Small intestine (tissue), 7 donors: ENCODE measurements around the gene NSUN2. TPM values are rescaled to one million over a fixed set of nuclear protein-coding genes. Genes with fewer than 3 reads are reported as not detected.

ENCODE experiments used
- DNase-seq, 2 donors: peaks; one replicate each; pipeline versions ENCODE4 v3.0.0 to v3.0.0-alpha.2; 2013
- FAIRE-seq: peaks from 2 replicates; lab custom pipeline; 2012; peaks lifted over from hg19 to GRCh38; lab: Jason Lieb, UNC
- H3K27ac ChIP-seq, 3 donors: one replicate each; pipeline ENCODE4 v1.5.1; 2013; ENCODE audit warnings: low read length in 2 of 3, mild to moderate bottlenecking in 2 of 3, control low read depth in 1 of 3, inconsistent platforms in 1 of 3, low read depth in 1 of 3, moderate library complexity in 1 of 3
- H3K27me3 ChIP-seq, 3 donors: one replicate each; pipeline ENCODE4 v1.6.1; 2013; ENCODE audit warnings: low read length in 3 of 3, inconsistent platforms in 1 of 3; ENCODE audit not compliant: control insufficient read depth in 3 of 3, insufficient read depth in 3 of 3
- H3K36me3 ChIP-seq, 3 donors: one replicate each; pipeline ENCODE4 v1.6.1; 2013; ENCODE audit warnings: low read length in 3 of 3, inconsistent platforms in 1 of 3, low read depth in 1 of 3, mild to moderate bottlenecking in 1 of 3, moderate library complexity in 1 of 3; ENCODE audit not compliant: control insufficient read depth in 3 of 3, insufficient read depth in 2 of 3
- H3K4me1 ChIP-seq, 3 donors: one replicate each; pipeline ENCODE4 v1.6.1; 2013; ENCODE audit warnings: low read length in 2 of 3, inconsistent platforms in 1 of 3, low read depth in 1 of 3, mild to moderate bottlenecking in 1 of 3, moderate library complexity in 1 of 3; ENCODE audit not compliant: control insufficient read depth in 3 of 3, insufficient read depth in 2 of 3
- H3K4me3 ChIP-seq, 3 donors: one replicate each; pipeline ENCODE4 v1.5.1; 2013; ENCODE audit warnings: low read length in 3 of 3, control low read depth in 1 of 3, inconsistent platforms in 1 of 3, low read depth in 1 of 3, mild to moderate bottlenecking in 1 of 3, moderate library complexity in 1 of 3
- H3K9me3 ChIP-seq, 2 donors: one replicate each; pipeline ENCODE4 v1.6.1; 2013; ENCODE audit warnings: low read depth in 1 of 2, low read length in 1 of 2; ENCODE audit not compliant: control insufficient read depth in 2 of 2, insufficient read depth in 1 of 2
- WGBS, 3 donors: extraction: QIAGEN DNeasy Blood & Tissue Kit; methylation state at CpG; one replicate each; pipeline ENCODE4 v1.1.7; 2013; 5-methylcytosine and 5-hydroxymethylcytosine counted together
- polyA plus RNA-seq, 4 donors: library from polyadenylated mRNA; stranded (reverse) in 3 of 4; unstranded in 1 of 4; fragments of 200-250 nt in 3 of 4; fragments of 120-200 nt in 1 of 4; gene quantifications; one replicate each; pipeline versions ENCODE4 v1.2.1 to v1.2.3, GENCODE V29; 2013
- donor health status: healthy with polysubstance abuse.
- donor health status: control.
- donor health status: control.
- donor health status: Bipolar disorder and iron deficiency.
- donor health status: healthy.

NSUN2 gene
- polyA plus RNA-seq, 4 donors, result 36.5 to 74.8 (median 43.8) TPM

- FAIRE-seq, result no peak
- 74 to 78% (median 77%) methylated on average over 6 of the region's 6 CpGs for WGBS, 3 donors
- DNase-seq, result no peak
- Histone ChIP-seq H3K27me3 (peaks cover 0 to 2% (median 2%) of the 10 kb centered on the region in 3 donors), H3K27ac (no peak overlapping the region), H3K9me3 (no peaks in the 10 kb centered on the region), H3K36me3 (no peaks in the 10 kb centered on the region), H3K4me3 (no peak overlapping the region), H3K4me1 (no peaks in the 10 kb centered on the region)
Measured at GRCh38 chr5:6568383-6568782, 64.5 kb downstream of the NSUN2 start.

GRCh38 chr5:6567835-6568234 lies 65.0 kb downstream of the NSUN2 start:
- no peak for FAIRE-seq
- Histone ChIP-seq H3K36me3 (no peaks in the 10 kb centered on the region), H3K4me3 (no peak overlapping the region), H3K9me3 (no peaks in the 10 kb centered on the region), H3K27me3 (peaks cover 0 to 2% (median 2%) of the 10 kb centered on the region in 3 donors), H3K27ac (no peak overlapping the region), H3K4me1 (no peaks in the 10 kb centered on the region)
- no peak for DNase-seq

- 83 to 87% (median 85%) methylated on average over 4 of the region's 4 CpGs for WGBS, 3 donors
- Histone ChIP-seq H3K27me3 (peaks cover 0 to 2% (median 2%) of the 10 kb centered on the region in 3 donors), H3K4me1 (no peaks in the 10 kb centered on the region), H3K4me3 (no peak overlapping the region), H3K27ac (no peak overlapping the region), H3K36me3 (no peaks in the 10 kb centered on the region), H3K9me3 (no peaks in the 10 kb centered on the region)
- FAIRE-seq (no peak), DNase-seq (no peak)
Measured at GRCh38 chr5:6567068-6567467, 65.8 kb downstream of the NSUN2 start.

GRCh38 chr5:6565492-6565891 lies 67.4 kb downstream of the NSUN2 start:
- no peaks in the 10 kb centered on the region for H3K9me3 ChIP-seq
- 79 to 88% (median 79%) methylated on average over 3 of the region's 3 CpGs for WGBS, 3 donors
- no peak overlapping the region for H3K27ac ChIP-seq
- FAIRE-seq, result no peak
- H3K27me3 ChIP-seq, result peaks cover 0 to 2% (median 2%) of the 10 kb centered on the region in 3 donors
- DNase-seq, result no peak
- H3K4me3 ChIP-seq, result no peak overlapping the region
- H3K4me1 ChIP-seq, result no peaks in the 10 kb centered on the region
- no peaks in the 10 kb centered on the region for H3K36me3 ChIP-seq

GRCh38 chr5:6557807-6558575 lies 74.9 kb downstream of the NSUN2 start:
- no peaks in the 10 kb centered on the region for H3K27me3 ChIP-seq
- no peaks in the 10 kb centered on the region for H3K36me3 ChIP-seq
- H3K4me3 ChIP-seq, result no peak overlapping the region
- H3K9me3 ChIP-seq, result no peaks in the 10 kb centered on the region
- DNase-seq, result no peak
- no peaks in the 10 kb centered on the region for H3K4me1 ChIP-seq
- H3K27ac ChIP-seq, result no peak overlapping the region
- FAIRE-seq, result no peak
- 78 to 90% (median 88%) methylated on average over 6 of the region's 6 CpGs for WGBS, 3 donors

- no peak overlapping the region for H3K4me3 ChIP-seq
- DNase-seq, result no peak
- no peaks in the 10 kb centered on the region for H3K4me1 ChIP-seq
- 35 to 60% (median 36%) methylated on average over 1 of the region's 1 CpG for WGBS, 3 donors
- H3K9me3 ChIP-seq, result no peaks in the 10 kb centered on the region
- no peaks in the 10 kb centered on the region for H3K27me3 ChIP-seq
- no peaks in the 10 kb centered on the region for H3K36me3 ChIP-seq
- no peak for FAIRE-seq
- H3K27ac ChIP-seq, result no peak overlapping the region
Measured at GRCh38 chr5:6556802-6557102, 76.1 kb downstream of the NSUN2 start.

- no peak for FAIRE-seq
- 72 to 80% (median 79%) methylated on average over 8 of the region's 8 CpGs for WGBS, 3 donors
- H3K4me1 ChIP-seq, result no peaks in the 10 kb centered on the region
Measured at GRCh38 chr5:6556089-6556801, 76.6 kb downstream of the NSUN2 start.

GRCh38 chr5:6554812-6555211 lies 78.0 kb downstream of the NSUN2 start:
- 88 to 99% (median 92%) methylated on average over 2 to 4 of the region's 4 CpGs for WGBS, 3 donors
- Histone ChIP-seq H3K9me3 (no peaks in the 10 kb centered on the region), H3K4me3 (no peak overlapping the region), H3K4me1 (no peaks in the 10 kb centered on the region), H3K27me3 (no peaks in the 10 kb centered on the region), H3K27ac (no peak overlapping the region), H3K36me3 (no peaks in the 10 kb centered on the region)
- FAIRE-seq, result no peak
- no peak for DNase-seq

More at GRCh38 chr5:6556089-6556801, 76.6 kb downstream of the NSUN2 start:
- H3K4me3 ChIP-seq, result no peak overlapping the region
- DNase-seq, result no peak
- no peaks in the 10 kb centered on the region for H3K27me3 ChIP-seq
- no peaks in the 10 kb centered on the region for H3K36me3 ChIP-seq
- H3K9me3 ChIP-seq, result no peaks in the 10 kb centered on the region
- H3K27ac ChIP-seq, result no peak overlapping the region
